IMR-90 (cell line): ENCODE results near the gene GLE1. TPM values are rescaled to one million over a fixed set of nuclear protein-coding genes. Genes with fewer than 3 reads are reported as not detected.

ENCODE experiments used
- ATAC-seq: fragments of 200-7000 bp; cut with Tn5 transposase; 2 replicates; pipeline ENCODE4 v1.9.1; 2020; ENCODE audit warnings: low read depth, mild to moderate bottlenecking, moderate library complexity
- BruUV-seq: library from RNA; stranded (reverse); fragments of 400-500 nt; replicated peaks from 2 replicates; lab custom pipeline; 2021; lab: Mats Ljungman, UMichigan
- CTCF ChIA-PET: fragments of 300-600 bp; formaldehyde crosslinking; extraction: SDS; loops from one replicate; lab custom pipeline; 2021; ENCODE audit warnings: antibody characterized with exemption; lab: Yijun Ruan, JAX
- POLR2A ChIA-PET: fragments of 300-600 bp; sonication (Branson Sonifier 250); formaldehyde crosslinking; loops from one replicate; lab custom pipeline; 2022; ENCODE audit warnings: antibody characterized with exemption; ENCODE audit not compliant: unreplicated experiment; lab: Charles Lee
- DNase-seq: peaks from one replicate; pipeline ENCODE4 v3.0.0; 2013
- H2AFZ ChIP-seq: replicated peaks from 2 replicates; pipeline ENCODE3; 2013; ENCODE audit warnings: low read length, mild to moderate bottlenecking; ENCODE audit not compliant: poor library complexity
- H2AK5ac ChIP-seq: 2 replicates; pipeline ENCODE4 v1.6.1; 2013; ENCODE audit warnings: low read depth, low read length, inconsistent platforms
- H2AK9ac ChIP-seq: replicated peaks from 2 replicates; pipeline ENCODE3; 2013; ENCODE audit warnings: mild to moderate bottlenecking, low read depth, low read length, moderate library complexity; ENCODE audit not compliant: poor library complexity
- H2BK120ac ChIP-seq: 2 replicates; pipeline ENCODE4 v1.6.1; 2013; ENCODE audit warnings: low read depth, low read length, inconsistent platforms
- H2BK15ac ChIP-seq: 3 replicates; pipeline ENCODE4 v1.6.1; 2013; ENCODE audit warnings: low read depth, low read length, inconsistent platforms
- H2BK20ac ChIP-seq: 2 replicates; pipeline ENCODE4 v1.6.1; 2013; ENCODE audit warnings: low read depth, mild to moderate bottlenecking, inconsistent platforms, low read length, moderate library complexity
- H2BK5ac ChIP-seq: 2 replicates; pipeline ENCODE4 v1.6.1; 2013; ENCODE audit warnings: mild to moderate bottlenecking, low read depth, low read length, inconsistent platforms; ENCODE audit not compliant: poor library complexity, severe bottlenecking
- H3K14ac ChIP-seq: replicated peaks from 2 replicates; pipeline ENCODE4 v1.6.1; 2013; ENCODE audit warnings: low read depth, low read length, inconsistent platforms
- H3K18ac ChIP-seq: 2 replicates; pipeline ENCODE4 v1.6.1; 2013; ENCODE audit warnings: low read depth, low read length, control low read depth
- H3K23ac ChIP-seq: 2 replicates; pipeline ENCODE4 v1.6.1; 2013; ENCODE audit warnings: low read depth, low read length, inconsistent platforms
- H3K27ac ChIP-seq: 2 replicates; pipeline ENCODE4 v1.5.1; 2013; ENCODE audit warnings: mild to moderate bottlenecking, control low read depth, low read length; ENCODE audit not compliant: insufficient read depth
- H3K27me3 ChIP-seq: 2 replicates; pipeline ENCODE4 v1.6.1; 2013; ENCODE audit warnings: low read length; ENCODE audit not compliant: control insufficient read depth, insufficient read depth
- H3K36me3 ChIP-seq: 2 replicates; pipeline ENCODE4 v1.6.1; 2013; ENCODE audit warnings: low read length, mixed read lengths; ENCODE audit not compliant: control insufficient read depth, insufficient read depth
- H3K4ac ChIP-seq: 2 replicates; pipeline ENCODE4 v1.6.1; 2013; ENCODE audit warnings: low read depth, low read length, inconsistent platforms
- H3K4me1 ChIP-seq: 2 replicates; pipeline ENCODE4 v1.6.1; 2013; ENCODE audit warnings: low read length, mixed read lengths; ENCODE audit not compliant: control insufficient read depth, insufficient read depth
- H3K4me2 ChIP-seq: 2 replicates; pipeline ENCODE4 v1.6.1; 2013; ENCODE audit warnings: low read depth, mild to moderate bottlenecking, control low read depth, low read length, moderate library complexity
- H3K4me3 ChIP-seq: 2 replicates; pipeline ENCODE4 v1.5.1; 2013; ENCODE audit warnings: low read depth, mild to moderate bottlenecking, control low read depth, low read length, moderate library complexity; ENCODE audit not compliant: insufficient read depth
- H3K56ac ChIP-seq: 2 replicates; pipeline ENCODE4 v1.6.1; 2013; ENCODE audit warnings: low read length, inconsistent platforms; ENCODE audit not compliant: insufficient read depth; ENCODE audit errors: extremely low read depth
- H3K79me1 ChIP-seq, 2 experiments: 2 replicates each; pipeline ENCODE4 v1.6.1; 2013; ENCODE audit warnings: low read length in 2 of 2, inconsistent platforms in 1 of 2, low read depth in 1 of 2
- H3K9ac ChIP-seq: 2 replicates; pipeline ENCODE4 v1.6.1; 2013; ENCODE audit warnings: low read depth, low read length, control low read depth
- H3K9me1 ChIP-seq: 2 replicates; pipeline ENCODE4 v1.6.1; 2013; ENCODE audit warnings: low read length, inconsistent platforms; ENCODE audit not compliant: insufficient read depth
- H3K9me3 ChIP-seq: 2 replicates; pipeline ENCODE4 v1.6.1; 2013; ENCODE audit warnings: low read length; ENCODE audit not compliant: control insufficient read depth, insufficient read depth
- H4K20me1 ChIP-seq: 2 replicates; pipeline ENCODE4 v1.6.1; 2013; ENCODE audit warnings: low read length, inconsistent platforms; ENCODE audit not compliant: insufficient read depth
- H4K5ac ChIP-seq: 2 replicates; pipeline ENCODE4 v1.6.1; 2013; ENCODE audit warnings: mild to moderate bottlenecking, low read depth, low read length, control low read depth
- H4K8ac ChIP-seq, 2 experiments: 2 replicates each; pipeline ENCODE4 v1.6.1; 2013; ENCODE audit warnings: low read depth in 2 of 2, low read length in 2 of 2, control low read depth in 1 of 2, inconsistent platforms in 1 of 2
- H4K91ac ChIP-seq: 2 replicates; pipeline ENCODE4 v1.6.1; 2013; ENCODE audit warnings: low read depth, low read length, inconsistent platforms; ENCODE audit not compliant: insufficient read depth
- BHLHE40 ChIP-seq: fragments of 150-350 bp; IDR thresholded peaks from 2 replicates; pipeline ENCODE4 v1.6.1; 2016; ENCODE audit warnings: mild to moderate bottlenecking, low read depth, low read length
- FOS ChIP-seq: fragments of 150-350 bp; IDR thresholded peaks from 2 replicates; pipeline ENCODE4 v1.6.1; 2016; ENCODE audit warnings: low read depth, low read length
- RCOR1 ChIP-seq: IDR thresholded peaks from 2 replicates; pipeline ENCODE4 v1.6.1; 2012; ENCODE audit warnings: mild to moderate bottlenecking, low read length, improper control_type of control experiment; ENCODE audit not compliant: insufficient replicate concordance
- WGBS, 2 experiments: methylation state at CpG; one replicate each; pipeline versions ENCODE4 v1.1.5 to v1.1.7; 2013; ENCODE audit warnings: missing lambda C conversion rate in 2 of 2; ENCODE audit not compliant: insufficient read length in 1 of 2; ENCODE audit errors: extremely low coverage in 2 of 2; 5-methylcytosine and 5-hydroxymethylcytosine counted together
- dilution Hi-C: fragments of 300-500 bp; cut with HindIII; formaldehyde crosslinking; loops from one replicate; pipeline ENCODE4 v1.14.3; 2018; ENCODE audit warnings: low sequenced_read_pairs; ENCODE audit not compliant: unreplicated experiment
- in situ Hi-C: fragments of 300-500 bp; cut with MboI; formaldehyde crosslinking; loops from 3 replicates; pipeline ENCODE4 v1.14.3; 2019; ENCODE audit warnings: low sequenced_read_pairs, inconsistent platforms, mixed read lengths
- intact Hi-C: fragments of 100-400 bp; cut with micrococcal nuclease; formaldehyde crosslinking; loops from 2 replicates; pipeline ENCODE4 v1.10.0; 2022
- polyA plus RNA-seq, 3 experiments: library from polyadenylated mRNA; depleted of rRNA; stranded (reverse); fragments of >200 nt; gene quantifications; 2 replicates each; pipeline ENCODE4 v1.2.3, GENCODE V29; 2012; ENCODE audit warnings: low replicate concordance in 1 of 3
- total RNA-seq: library from RNA; depleted of rRNA; stranded (reverse); fragments of >200 nt; gene quantifications from 2 replicates; pipeline ENCODE4 v1.2.3, GENCODE V29; 2012

GLE1 gene
- total and polyA plus RNA-seq, 2 of the 4 experiments (the other 2 are of a cell fraction), result 14.3 to 39.4 TPM

DNA sequence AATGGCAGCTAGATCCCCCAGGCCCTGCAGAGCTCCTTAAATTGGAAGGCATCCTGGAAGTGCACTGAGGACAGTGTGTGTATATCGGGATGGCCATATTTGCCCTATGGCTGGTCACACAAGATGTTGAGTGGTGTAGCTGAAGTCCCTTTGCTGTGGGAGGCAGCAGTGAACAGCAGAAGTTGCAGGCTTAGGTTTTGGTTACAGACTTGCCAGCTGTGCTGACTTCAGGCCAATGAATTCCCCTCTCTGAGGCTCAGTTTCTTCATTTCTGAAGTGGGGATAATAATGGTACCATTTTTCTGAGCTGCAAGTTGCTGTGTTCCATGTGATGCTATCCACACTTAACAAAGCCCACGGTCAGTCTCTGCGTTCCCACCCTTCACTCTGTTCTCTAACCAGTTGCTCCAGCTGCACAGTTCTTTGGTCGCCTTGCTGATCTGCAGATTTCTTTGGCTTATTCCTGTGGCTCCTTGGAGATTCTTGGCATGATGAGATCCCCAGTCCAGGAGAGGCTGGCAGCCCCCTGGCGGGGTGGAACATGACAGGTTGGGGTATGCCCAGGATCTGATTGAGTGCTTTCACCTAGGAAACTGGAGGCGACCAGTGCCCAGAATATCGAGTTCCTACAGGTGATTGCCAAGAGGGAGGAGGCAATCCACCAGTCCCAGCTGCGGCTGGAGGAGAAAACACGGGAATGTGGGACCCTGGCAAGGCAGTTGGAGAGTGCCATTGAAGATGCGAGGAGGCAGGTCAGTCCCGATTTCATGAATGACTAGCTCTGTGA is 6.5 kb upstream of the GLE1 start:
- Histone ChIP-seq H2AK9ac (no peak overlapping the region), H3K23ac (no peak overlapping the region), H3K56ac (no peak overlapping the region), H3K27me3 (no peaks in the 10 kb centered on the region), H3K4me3 (no peak overlapping the region), H2BK20ac (no peak overlapping the region), H3K9ac (no peak overlapping the region), H3K9me1 (no peaks in the 10 kb centered on the region), H4K8ac (no peak overlapping the region), H2BK5ac (no peak overlapping the region), H3K4me2 (no peak overlapping the region), H3K18ac (no peak overlapping the region), H3K4ac (no peak overlapping the region), H3K27ac (no peak overlapping the region), H3K36me3 (peaks cover 41% of the 10 kb centered on the region), H4K20me1 (no peaks in the 10 kb centered on the region), H4K91ac (no peak overlapping the region), H3K14ac (no peak overlapping the region), H3K9me3 (no peaks in the 10 kb centered on the region), H2AFZ (no peak overlapping the region), H4K5ac (no peak overlapping the region), H2BK15ac (no peak overlapping the region), H3K79me1 (no peaks in the 10 kb centered on the region), H2BK120ac (no peak overlapping the region), H3K4me1 (no peaks in the 10 kb centered on the region), H2AK5ac (no peak overlapping the region)
- 98% methylated on average over 4 of the region's 11 CpGs; no CpG with 5 or more reads in 1 of the 2 experiments for whole genome bisulfite sequencing, 2 experiments
- intact Hi-C loops, result no loop called here
- CTCF ChIA-PET, result no interaction called here
- BruUV-seq, result no TSS peak
- TF ChIP-seq FOS (no peak), BHLHE40 (no peak), RCOR1 (no peak)
- dilution Hi-C loops, result no loop called here
- DNase-seq (no peak), ATAC-seq (no peak)
- POLR2A ChIA-PET, result no interaction called here
- in situ Hi-C loops, result no loop called here
